GM18505 (cell line): ENCODE results near the gene KRTAP4-7.
"Not testable (repeated sequence)": the region's sequence is repeated elsewhere in the genome, so short reads cannot be mapped to it uniquely, and the experiment has no call there.

ENCODE experiments used
- ATAC-seq: cut with Tn5 transposase; IDR thresholded peaks from one replicate; pipeline ENCODE4 v1.9.1; 2021; ENCODE audit not compliant: unreplicated experiment
- POLR2A ChIP-seq: IDR thresholded peaks from 4 replicates; pipeline ENCODE4 v1.6.1; 2011; ENCODE audit warnings: borderline replicate concordance; ENCODE audit not compliant: insufficient read depth, insufficient read length; ENCODE audit errors: extremely low read depth

Gene KRTAP4-7

GRCh38 chr17:41060052-41060604 is 23.8 kb upstream of the KRTAP4-7 start, which contains the start of gene KRTAP2-3:
Gene KRTAP2-3, minus strand, starts transcription at chr17:41060114. Its CDS starts 64 bp downstream, at chr17:41060050.
- ATAC-seq = no peak
- no peak for TF ChIP-seq POLR2A

DNA sequence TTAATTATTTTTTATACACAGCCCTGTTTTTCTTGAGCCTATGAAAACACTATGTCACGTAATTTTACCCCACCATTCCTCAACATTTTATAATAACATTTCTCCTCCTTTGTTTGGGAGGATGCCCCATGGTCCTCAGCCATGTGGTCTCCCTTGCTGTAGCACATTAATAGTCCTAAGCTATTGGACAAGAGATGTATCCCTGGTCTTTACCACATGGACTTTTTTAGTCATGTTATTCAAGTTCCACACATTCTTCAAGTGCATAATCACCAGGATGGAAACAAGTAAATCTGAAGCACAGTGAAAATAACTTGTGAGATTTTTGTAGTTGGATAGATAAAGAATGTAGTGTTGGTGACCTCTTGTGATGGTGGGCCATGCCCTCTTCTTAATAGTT is 22.0 kb upstream of the KRTAP4-7 start:
- no peak for TF ChIP-seq POLR2A
- no peak for ATAC-seq

DNA sequence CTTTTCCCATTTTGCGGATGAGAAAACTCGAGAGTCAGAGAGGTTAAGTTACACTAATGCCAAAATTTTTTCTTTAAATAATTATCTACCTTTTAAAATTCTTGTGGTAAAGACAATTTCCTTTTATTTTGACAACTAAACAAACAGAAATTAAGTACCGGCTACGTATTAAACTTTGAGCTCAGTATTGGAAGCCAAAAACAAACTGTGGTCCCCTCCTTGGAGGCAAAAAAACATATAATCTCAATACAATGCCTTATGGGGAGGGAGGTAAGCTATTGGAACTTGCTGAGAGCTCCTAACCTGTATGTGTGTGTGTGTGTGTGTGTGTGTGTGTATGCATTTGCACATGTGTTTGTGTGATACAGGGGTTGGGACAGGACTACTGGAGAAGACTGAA is 20.5 kb upstream of the KRTAP4-7 start:
- TF ChIP-seq POLR2A = no peak
- no peak for ATAC-seq

DNA sequence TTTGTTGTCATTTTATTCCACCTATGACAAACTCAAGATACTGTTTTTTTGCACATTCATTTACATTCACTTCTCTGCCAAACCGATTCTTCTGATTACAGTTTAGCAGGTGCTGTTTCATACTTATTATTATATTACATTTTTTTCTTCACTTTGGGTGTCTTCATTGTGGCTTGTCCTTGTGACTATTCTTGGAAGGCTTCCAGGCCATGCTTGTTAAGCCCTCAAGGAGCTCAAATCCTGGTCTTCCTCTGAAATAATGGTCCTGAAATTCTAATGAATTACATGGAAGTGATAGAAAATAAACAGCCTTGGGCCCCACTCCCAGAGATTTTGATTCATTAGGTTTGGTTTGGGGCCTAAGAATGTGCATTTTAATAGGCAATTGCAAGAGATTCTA is 19.6 kb upstream of the KRTAP4-7 start:
- ATAC-seq = no peak
- TF ChIP-seq POLR2A = no peak

GRCh38 chr17:41065016-41065689 is 18.8 kb upstream of the KRTAP4-7 start:
- not testable (repeated sequence) for ATAC-seq

DNA sequence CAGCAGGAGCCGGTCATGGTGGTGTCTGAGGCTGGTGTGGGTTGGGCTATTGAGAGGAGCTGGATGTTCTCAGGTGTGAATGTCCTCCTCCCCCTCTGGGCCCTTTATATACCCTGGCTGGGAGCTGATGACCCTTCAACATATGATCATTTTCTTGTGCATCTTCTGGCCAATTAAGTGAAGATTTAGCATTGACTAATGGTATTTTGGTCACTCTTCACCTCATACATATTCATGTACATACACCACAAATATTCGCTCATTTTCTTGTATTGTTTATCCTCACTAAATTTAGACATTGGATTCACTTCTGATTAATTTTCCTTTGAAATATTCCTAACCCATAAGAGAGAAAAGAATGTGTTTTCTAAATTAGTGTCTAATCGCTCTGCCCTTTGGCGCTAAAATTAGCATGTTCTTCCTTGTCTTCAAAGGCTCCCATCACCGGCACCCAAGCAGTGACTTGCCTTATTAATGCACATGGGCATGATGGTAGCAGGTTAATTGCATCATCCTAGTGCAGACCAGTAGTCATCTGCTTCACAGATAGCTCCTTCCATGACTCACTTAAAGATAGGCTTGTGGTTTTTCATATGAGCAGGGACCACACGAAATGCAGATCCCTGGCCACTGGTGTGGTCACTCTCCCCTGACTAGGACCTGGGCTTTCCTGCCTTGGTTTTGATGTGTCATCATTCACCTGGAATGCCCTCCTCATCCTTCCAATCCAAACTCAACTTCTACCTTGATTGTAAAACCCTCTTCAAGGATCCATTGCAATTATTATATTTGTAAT is 17.9 kb upstream of the KRTAP4-7 start, which contains the start of gene KRTAP2-4:
TSS of gene KRTAP2-4 (minus strand) at position 51 of the 796 bp plus-strand sequence. CDS start at position 17, 34 bp downstream.
- no peak for ATAC-seq
- no peak for TF ChIP-seq POLR2A

DNA sequence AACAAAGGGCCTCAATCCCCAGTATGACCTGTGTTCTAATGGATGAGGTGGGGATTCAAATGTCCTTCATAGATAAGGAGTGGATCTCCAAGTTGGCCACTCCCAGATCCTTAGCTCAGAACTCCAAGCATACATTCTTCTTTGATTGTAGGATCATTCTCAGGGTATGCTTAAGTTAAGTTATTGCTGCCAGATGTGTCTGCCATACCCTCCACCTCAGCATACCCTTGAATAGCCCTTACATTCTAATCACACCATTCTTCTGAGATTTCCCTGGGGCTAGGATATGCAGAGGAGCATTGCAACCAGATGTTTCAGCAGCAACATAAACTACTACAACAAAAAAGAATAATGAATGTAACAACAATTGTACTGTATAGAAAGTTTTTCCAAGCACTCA is 16.7 kb upstream of the KRTAP4-7 start:
- no peak for TF ChIP-seq POLR2A
- no peak for ATAC-seq

GRCh38 chr17:41069031-41069430 is 14.9 kb upstream of the KRTAP4-7 start:
- TF ChIP-seq POLR2A = no peak

DNA sequence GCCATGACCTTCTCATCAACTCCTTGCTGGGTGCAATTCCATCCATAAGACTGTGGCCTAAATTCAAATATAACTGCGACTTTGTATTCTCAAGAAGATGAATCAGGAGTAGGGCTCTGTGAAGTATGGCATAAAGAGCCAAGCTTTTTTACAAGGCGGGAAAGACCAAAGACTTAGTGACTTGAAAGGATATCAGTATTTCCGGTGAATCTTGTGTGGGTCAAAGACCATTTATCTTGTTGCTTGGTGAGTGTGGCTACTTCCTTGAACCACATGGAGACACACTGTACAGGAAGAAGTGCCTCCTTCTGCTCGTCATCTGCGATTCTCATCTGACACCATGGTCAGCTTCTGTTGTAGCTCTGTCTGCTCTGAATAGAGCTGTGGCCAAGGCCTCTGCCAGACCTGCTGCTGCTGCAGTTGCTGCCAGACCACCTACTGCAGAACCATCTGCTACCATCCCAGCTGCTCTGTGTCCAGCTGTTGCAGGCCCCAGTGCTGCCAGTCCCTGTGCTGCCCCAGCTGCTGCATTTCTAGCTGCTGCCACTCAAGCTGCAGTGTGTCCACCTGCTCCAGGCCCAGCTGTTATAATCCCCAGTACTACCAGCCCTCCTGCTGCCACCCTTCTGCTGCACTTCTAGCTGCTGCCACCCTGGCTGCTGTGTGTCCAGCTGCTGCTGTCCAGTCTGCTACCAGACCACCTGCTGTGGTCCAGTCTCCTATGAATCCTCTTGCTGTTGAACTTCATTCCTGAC is 12.2 kb upstream of the KRTAP4-7 start:
- TF ChIP-seq POLR2A = no peak
- ATAC-seq = no peak

More at GRCh38 chr17:41069031-41069430, 14.9 kb upstream of the KRTAP4-7 start:
- no peak for ATAC-seq

- no peak for TF ChIP-seq POLR2A
- no peak for ATAC-seq
These were observed 10.3 kb upstream of the KRTAP4-7 start for GRCh38 chr17:41073676-41074075.

GRCh38 chr17:41076788-41077187 is 7.2 kb upstream of the KRTAP4-7 start:
- no peak for TF ChIP-seq POLR2A
- ATAC-seq = no peak

- TF ChIP-seq POLR2A = no peak
- no peak for ATAC-seq
These were observed 1.3 kb upstream of the KRTAP4-7 start for GRCh38 chr17:41082626-41083025.

DNA sequence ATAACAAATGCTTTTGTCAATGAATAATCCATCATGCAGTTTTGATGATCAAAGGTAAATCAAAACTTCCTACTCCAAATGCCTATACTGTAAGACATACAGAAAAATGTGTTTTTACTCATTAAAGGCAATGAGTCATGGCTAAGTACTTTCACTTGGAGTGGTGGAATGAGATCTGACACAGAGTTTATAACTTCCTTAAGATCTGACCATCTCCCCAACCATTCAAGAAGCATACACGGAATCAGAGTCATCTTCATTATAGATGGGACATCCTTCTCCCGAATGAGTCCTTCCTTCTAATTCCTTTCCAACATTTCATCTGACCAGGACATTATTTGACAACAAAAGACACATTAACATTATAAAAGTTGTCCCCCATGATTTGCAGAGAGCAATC is 523 bp upstream of the KRTAP4-7 start:
- ATAC-seq = not testable (repeated sequence)

GRCh38 chr17:41088760-41089352 is 4.9 kb downstream of the KRTAP4-7 start:
- not testable (repeated sequence) for ATAC-seq

- ATAC-seq = no peak
- no peak for TF ChIP-seq POLR2A
These were observed 12.1 kb downstream of the KRTAP4-7 start for GRCh38 chr17:41096055-41096454.
